ENCODE measurements around the gene KIF16B. TPM values are rescaled to one million over a fixed set of nuclear protein-coding genes. Genes with fewer than 3 reads are reported as not detected.
A peak's percentile ranks its signal among the peaks of the same experiment; 100 is the strongest.
"Not testable (repeated sequence)": the region's sequence is repeated elsewhere in the genome, so short reads cannot be mapped to it uniquely, and the experiment has no call there.

The KIF16B gene
- total RNA-seq, 2 experiments from 2014 or later: 7.5 to 8.7 TPM

DNA sequence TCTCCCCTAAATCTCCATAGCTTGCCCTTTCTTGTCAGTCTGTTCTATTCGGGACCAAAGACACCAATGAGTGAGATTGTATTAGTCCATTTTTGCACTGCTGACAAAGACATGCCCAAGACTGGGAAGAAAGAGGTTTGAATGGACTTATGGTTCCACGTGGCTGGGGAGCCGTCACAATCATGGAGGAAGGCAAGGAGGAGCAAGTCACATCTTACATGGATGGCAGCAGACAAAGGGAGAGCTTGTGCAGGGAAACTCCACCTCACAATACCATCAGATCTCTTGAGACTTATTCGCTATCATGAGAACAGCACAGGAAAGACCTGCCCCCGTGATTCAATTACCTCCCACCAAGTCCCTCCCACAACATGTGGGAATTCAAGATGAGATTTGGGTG lies 133.7 kb downstream of the KIF16B start:
- intact Hi-C loops (cut with DNase I, micrococcal nuclease); POLR2A ChIA-PET; H3K27ac Mint-ChIP-seq; CTCF ChIA-PET; DNase-seq; ATAC-seq; H3K4me1 Mint-ChIP-seq; H3K27me3 Mint-ChIP-seq; H3K4me3 Mint-ChIP-seq: not testable (repeated sequence)
- Mint-ChIP-seq H3K36me3 (ENCODE audit: low read depth) (peaks cover 20% of the 10 kb centered on the region), H3K9me3 (ENCODE audit: low read depth) (peaks cover 13% of the 10 kb centered on the region)

DNA sequence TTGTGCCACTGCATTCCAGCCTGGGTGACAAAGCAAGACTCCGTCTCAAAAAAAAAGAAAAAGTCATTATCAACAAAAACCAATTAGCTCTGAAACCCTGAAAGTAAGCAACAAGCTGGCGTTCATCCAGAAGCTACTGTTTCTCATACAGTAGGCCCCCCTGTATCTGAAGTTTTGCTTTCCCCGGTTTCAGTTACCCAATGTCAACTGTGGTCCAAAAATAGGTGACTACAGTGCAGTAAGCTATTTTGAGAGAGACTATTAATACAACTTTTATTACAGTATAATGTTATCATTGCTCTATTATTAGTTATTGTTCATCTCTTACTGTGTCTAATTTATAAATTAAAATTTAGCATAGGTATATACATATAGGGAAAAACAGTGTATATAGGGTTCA lies 135.1 kb downstream of the KIF16B start:
- no peak for DNase-seq
- Mint-ChIP-seq H3K27me3 (no peaks in the 10 kb centered on the region), H3K27ac (no peak overlapping the region), H3K4me1 (peaks cover 4% of the 10 kb centered on the region), H3K9me3 (ENCODE audit: low read depth) (peaks cover 13% of the 10 kb centered on the region), H3K36me3 (ENCODE audit: low read depth) (peaks cover 20% of the 10 kb centered on the region), H3K4me3 (no peak overlapping the region)
- no peak for ATAC-seq
- ChIA-PET CTCF (interaction anchor here (0.7 to 1.3 kb wide), 2 partner anchors 37 to 74 kb away, joined by 3 read pairs; no protein-coding TSS in a partner anchor), POLR2A (interaction anchor here (0.6 kb wide), 1 partner anchor 143 kb away, joined by 4 read pairs; no protein-coding TSS in a partner anchor)
- intact Hi-C loops (cut with DNase I, micrococcal nuclease): no loop called here

DNA sequence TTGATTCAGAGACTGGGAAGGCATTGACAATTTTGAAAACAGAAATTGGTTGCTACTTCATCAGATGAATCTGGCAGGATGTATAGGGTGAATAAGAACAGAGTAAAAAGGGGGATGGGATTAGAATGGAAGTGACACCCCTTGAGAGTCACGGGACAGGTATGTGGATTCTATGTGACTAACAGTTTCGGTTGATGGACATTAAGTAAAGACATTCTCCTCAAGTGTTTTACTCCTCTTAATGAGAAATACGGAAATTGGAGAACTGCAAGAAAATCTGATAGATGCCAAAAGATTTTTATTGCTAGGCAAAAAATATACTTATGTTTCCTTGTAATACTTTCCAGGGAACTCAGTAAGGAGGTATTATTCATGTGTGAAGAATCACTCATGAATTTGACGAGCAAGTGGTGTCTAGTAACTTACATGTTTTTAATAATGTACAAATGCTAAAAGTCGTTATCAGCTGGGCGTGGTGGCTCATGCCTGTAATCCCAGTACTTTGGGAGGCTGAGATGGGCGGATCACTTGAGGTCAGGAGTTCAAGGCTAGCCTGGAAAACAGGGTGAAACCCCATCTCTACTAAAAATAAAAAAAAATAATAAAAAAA lies 135.8 kb downstream of the KIF16B start:
- peaks cover 13% of the 10 kb centered on the region for H3K9me3 Mint-ChIP-seq (ENCODE audit: low read depth)
- no peak for DNase-seq
- ChIA-PET POLR2A (interaction anchor here (0.6 kb wide), 1 partner anchor 142 kb away, joined by 4 read pairs; no protein-coding TSS in a partner anchor), CTCF (interaction anchor here (1.3 kb wide), 1 partner anchor 75 kb away, joined by 3 read pairs; no protein-coding TSS in a partner anchor)
- intact Hi-C loops (cut with DNase I, micrococcal nuclease): no loop called here
- peaks cover 20% of the 10 kb centered on the region for H3K36me3 Mint-ChIP-seq (ENCODE audit: low read depth)
- no peak for ATAC-seq
- no peaks in the 10 kb centered on the region for H3K27me3 Mint-ChIP-seq
- H3K4me3 Mint-ChIP-seq: no peak overlapping the region
- H3K27ac Mint-ChIP-seq: no peak overlapping the region
- H3K4me1 Mint-ChIP-seq: peaks cover 4% of the 10 kb centered on the region

DNA sequence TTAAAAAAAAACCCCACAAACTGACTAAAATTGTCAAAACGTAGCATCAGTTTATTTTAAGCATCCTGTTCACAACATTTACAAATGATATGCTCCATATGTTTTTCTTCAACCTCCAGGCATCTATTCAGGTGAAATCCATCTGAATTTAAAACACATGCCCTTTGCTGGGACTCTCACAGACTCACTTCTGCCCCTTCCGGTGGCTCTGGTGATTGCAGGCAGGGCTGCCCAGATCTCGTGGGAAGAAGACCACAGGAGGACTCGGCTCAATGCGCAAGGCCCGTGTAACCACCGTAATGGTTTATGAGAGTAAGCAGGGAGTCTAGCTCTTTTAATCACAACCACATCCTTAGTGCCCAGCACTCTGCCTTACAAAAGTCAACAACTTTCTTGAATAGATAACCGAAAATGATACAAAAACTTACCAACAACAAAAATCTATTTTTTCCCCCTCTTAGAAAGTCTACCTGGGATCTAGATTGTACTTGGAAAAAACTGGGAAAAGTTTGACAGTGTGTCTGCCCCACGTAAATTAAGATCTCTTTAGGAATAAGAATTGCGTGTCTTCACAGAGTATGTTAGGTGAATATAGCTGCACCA lies 139.1 kb downstream of the KIF16B start:
- intact Hi-C loops (cut with DNase I, micrococcal nuclease): loop anchor here in 1 of 2 experiments (5.0 kb wide), 1 partner anchor 82 kb away; no protein-coding TSS in a partner anchor
- Mint-ChIP-seq H3K9me3 (ENCODE audit: low read depth) (peaks cover 7% of the 10 kb centered on the region), H3K4me1 (no peaks in the 10 kb centered on the region), H3K36me3 (ENCODE audit: low read depth) (peaks cover 16% of the 10 kb centered on the region), H3K27ac (no peak overlapping the region), H3K27me3 (no peaks in the 10 kb centered on the region), H3K4me3 (no peak overlapping the region)
- DNase-seq (peak; percentile 70), ATAC-seq (no peak)
- ChIA-PET POLR2A (no interaction called here), CTCF (interaction anchor here (0.6 to 1.3 kb wide), 2 partner anchors 14 to 457 kb away, joined by 3 to 4 read pairs; no protein-coding TSS in a partner anchor)

DNA sequence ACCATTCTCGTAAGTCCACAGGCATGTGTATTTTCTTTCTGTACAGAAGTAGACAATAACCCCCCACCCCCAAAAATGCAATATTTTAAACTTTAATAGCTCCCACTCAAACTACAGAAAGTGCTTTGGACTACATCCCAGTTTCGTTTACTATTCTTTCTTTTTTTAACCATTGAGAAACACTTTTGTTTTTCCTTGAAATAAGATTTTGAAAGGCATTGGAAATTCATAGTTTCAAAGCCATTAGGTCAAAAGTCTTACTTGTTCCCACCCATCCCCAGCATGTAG lies 140.0 kb downstream of the KIF16B start:
- H3K9me3 Mint-ChIP-seq (ENCODE audit: low read depth): peaks cover 2% of the 10 kb centered on the region
- intact Hi-C loops (cut with DNase I, micrococcal nuclease): loop anchor here in 1 of 2 experiments (5.0 kb wide), 1 partner anchor 81 kb away; no protein-coding TSS in a partner anchor
- no peak overlapping the region for H3K27ac Mint-ChIP-seq
- ChIA-PET CTCF (interaction anchor here (0.7 kb wide), 1 partner anchor 33 kb away, joined by 4 read pairs; no protein-coding TSS in a partner anchor), POLR2A (no interaction called here)
- H3K36me3 Mint-ChIP-seq (ENCODE audit: low read depth): peaks cover 13% of the 10 kb centered on the region
- H3K4me1 Mint-ChIP-seq: no peaks in the 10 kb centered on the region
- no peak for DNase-seq
- H3K27me3 Mint-ChIP-seq: no peaks in the 10 kb centered on the region
- H3K4me3 Mint-ChIP-seq: no peak overlapping the region
- ATAC-seq: no peak

DNA sequence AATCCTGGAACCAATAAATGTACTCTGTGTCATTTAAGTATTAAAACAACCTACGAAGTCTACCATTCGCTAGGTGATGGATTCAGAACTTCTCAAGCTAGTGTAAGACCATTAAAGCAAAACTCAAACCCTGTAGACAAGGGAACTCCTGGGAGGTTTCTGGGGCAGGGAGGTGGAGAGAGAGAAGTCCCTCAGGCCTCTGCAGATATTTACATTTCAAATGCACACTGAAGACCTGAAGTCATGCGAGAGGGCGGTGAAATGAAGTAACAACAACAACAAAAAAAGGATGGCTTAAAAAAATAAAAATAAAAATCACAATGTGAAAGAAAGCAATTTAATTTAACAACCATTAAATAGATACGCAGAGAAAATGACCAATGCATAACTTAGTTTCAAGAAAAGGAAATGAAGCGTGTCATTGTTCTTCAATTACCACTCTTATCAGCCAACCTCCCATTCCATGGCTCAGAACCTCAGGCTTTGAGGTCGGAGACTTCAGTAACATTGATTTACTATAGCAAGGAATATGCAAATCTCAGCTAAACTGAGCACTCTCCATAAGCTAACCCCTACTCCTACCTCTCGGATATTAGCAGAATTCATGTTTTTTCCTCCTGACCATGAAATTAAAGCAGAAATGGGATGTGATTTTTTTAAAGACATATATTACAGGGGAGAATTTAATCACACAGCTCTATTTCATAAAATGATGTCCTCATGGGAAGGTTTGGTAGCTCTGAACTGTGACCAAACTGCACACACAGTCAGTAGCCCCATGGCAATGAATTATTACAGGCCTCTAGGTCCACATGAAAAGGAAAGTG lies 140.6 kb downstream of the KIF16B start:
- ChIA-PET POLR2A (no interaction called here), CTCF (interaction anchor here (0.7 kb wide), 1 partner anchor 33 kb away, joined by 4 read pairs; no protein-coding TSS in a partner anchor)
- Mint-ChIP-seq H3K27ac (no peak overlapping the region), H3K27me3 (no peaks in the 10 kb centered on the region), H3K4me3 (no peak overlapping the region), H3K4me1 (no peaks in the 10 kb centered on the region), H3K36me3 (ENCODE audit: low read depth) (peaks cover 18% of the 10 kb centered on the region), H3K9me3 (ENCODE audit: low read depth) (peaks cover 2% of the 10 kb centered on the region)
- intact Hi-C loops (cut with DNase I, micrococcal nuclease): loop anchor here in 1 of 2 experiments (5.0 kb wide), 1 partner anchor 80 kb away; no protein-coding TSS in a partner anchor
- DNase-seq (no peak), ATAC-seq (no peak)

DNA sequence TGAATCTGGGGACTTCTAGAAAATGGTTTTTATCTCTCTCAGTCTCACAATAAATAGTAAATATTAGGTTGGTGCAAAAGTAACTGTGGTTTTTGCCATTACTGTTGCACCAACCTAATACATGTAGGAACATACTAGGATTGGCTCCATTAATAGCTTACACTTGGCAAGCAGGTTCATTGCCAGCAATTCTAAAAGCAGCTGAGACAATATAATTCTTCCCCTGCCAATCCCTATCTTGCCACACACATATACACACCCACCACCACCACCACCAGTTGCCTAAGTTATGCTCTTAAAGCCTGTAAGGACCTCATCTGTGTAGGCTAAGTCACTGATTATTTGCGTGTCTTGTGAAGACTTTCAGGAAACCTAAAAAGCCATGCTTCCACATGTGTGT lies 145.1 kb downstream of the KIF16B start:
- Mint-ChIP-seq H3K36me3 (ENCODE audit: low read depth) (peaks cover 54% of the 10 kb centered on the region), H3K27ac (no peak overlapping the region), H3K4me1 (no peaks in the 10 kb centered on the region), H3K4me3 (no peak overlapping the region), H3K9me3 (ENCODE audit: low read depth) (no peaks in the 10 kb centered on the region), H3K27me3 (no peaks in the 10 kb centered on the region)
- ATAC-seq: no peak
- intact Hi-C loops (cut with DNase I, micrococcal nuclease): no loop called here
- CTCF ChIA-PET: no interaction called here
- no peak for DNase-seq
- POLR2A ChIA-PET: no interaction called here

DNA sequence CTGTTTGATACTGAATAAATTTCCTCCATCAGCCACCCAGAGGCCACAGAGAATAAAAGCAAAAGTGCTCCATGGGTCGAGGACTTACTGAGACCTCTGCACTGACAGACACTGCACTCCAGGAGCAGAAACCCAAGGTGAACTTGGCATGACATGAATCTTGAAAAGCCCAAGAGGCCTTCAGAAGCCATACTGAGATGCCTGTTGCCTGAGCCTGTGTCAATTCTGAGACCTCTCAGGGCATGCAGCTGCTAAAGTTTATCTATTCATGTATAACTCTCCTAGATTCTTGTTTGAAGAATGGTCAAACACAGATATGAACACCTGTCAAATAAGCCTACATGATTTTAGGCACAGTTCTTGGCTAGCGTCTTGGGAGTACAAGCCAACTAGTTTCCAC lies 145.7 kb downstream of the KIF16B start:
- no peaks in the 10 kb centered on the region for H3K27me3 Mint-ChIP-seq
- no peak overlapping the region for H3K27ac Mint-ChIP-seq
- H3K4me1 Mint-ChIP-seq: no peaks in the 10 kb centered on the region
- intact Hi-C loops (cut with DNase I, micrococcal nuclease): no loop called here
- CTCF ChIA-PET: no interaction called here
- POLR2A ChIA-PET: no interaction called here
- H3K36me3 Mint-ChIP-seq (ENCODE audit: low read depth): peaks cover 57% of the 10 kb centered on the region
- H3K4me3 Mint-ChIP-seq: no peak overlapping the region
- DNase-seq (no peak), ATAC-seq (no peak)
- peaks cover 2% of the 10 kb centered on the region for H3K9me3 Mint-ChIP-seq (ENCODE audit: low read depth)

DNA sequence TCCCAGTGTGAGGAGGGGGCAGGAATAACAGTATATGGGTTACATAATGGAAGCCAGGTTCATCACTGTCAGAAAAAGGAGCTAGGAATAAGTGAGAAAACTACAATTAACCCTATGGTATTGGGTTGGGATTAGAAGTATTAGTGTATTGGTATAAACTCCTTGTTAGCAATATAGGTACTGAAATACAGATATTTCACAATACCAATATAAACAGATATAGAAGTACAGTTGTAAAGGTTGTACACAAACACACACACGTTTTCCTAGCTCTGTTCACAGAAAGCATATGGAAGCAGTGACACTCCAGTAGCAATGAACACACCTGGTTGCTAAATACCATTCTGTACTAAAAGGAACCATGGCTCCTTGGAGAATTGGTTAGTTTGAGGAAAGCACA lies 148.5 kb downstream of the KIF16B start:
- Mint-ChIP-seq H3K27ac (no peak overlapping the region), H3K4me1 (no peaks in the 10 kb centered on the region), H3K36me3 (ENCODE audit: low read depth) (peaks cover 51% of the 10 kb centered on the region), H3K9me3 (ENCODE audit: low read depth) (peaks cover 2% of the 10 kb centered on the region), H3K4me3 (no peak overlapping the region), H3K27me3 (no peaks in the 10 kb centered on the region)
- intact Hi-C loops (cut with DNase I, micrococcal nuclease): no loop called here
- ATAC-seq (no peak), DNase-seq (no peak)
- POLR2A ChIA-PET: no interaction called here
- CTCF ChIA-PET: no interaction called here

DNA sequence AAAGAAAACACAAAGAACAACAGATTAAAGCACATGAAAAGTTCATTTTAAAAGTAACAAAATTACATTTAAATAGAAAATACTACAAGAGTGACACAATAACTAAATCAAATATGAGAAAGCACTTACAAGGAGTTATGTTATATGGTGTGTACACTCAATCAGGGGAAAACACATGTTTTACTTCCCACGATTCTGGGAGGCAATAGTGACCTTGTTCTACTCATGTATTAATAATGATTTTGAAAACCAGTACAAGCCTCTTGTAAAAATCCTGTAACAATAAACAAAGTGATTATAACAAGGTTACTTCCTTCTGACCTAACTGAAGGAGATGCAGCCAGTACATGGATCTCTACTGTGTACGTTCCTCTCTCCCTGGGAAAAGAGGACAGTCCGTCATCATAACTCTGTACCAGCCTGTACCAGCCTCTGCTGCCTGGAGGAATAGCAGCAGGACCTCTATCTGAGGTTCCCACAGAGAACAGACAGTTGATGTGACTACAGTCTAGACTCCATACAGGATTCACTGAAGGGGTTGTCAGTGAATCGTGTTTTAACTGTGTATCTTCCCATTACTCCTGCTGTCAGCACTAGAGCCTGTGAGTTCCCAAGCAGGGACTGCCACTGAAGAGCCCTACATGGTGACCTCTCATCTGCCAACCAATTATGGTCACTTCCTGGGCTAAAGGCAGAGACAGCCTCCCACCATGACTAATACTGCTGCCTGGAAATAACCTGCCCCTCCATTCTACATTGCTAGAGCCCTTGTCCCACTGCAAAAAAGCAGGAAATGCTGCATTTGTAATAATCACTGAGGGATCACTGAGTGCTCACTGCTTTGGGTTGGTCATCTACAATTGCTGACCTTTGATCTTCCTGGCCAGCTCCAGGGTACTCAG lies 149.7 kb downstream of the KIF16B start:
- Mint-ChIP-seq H3K27ac (no peak overlapping the region), H3K4me1 (no peaks in the 10 kb centered on the region), H3K4me3 (no peak overlapping the region), H3K9me3 (ENCODE audit: low read depth) (peaks cover 2% of the 10 kb centered on the region), H3K36me3 (ENCODE audit: low read depth) (peaks cover 57% of the 10 kb centered on the region), H3K27me3 (no peaks in the 10 kb centered on the region)
- intact Hi-C loops (cut with DNase I, micrococcal nuclease): no loop called here
- DNase-seq (no peak), ATAC-seq (no peak)
- ChIA-PET POLR2A (no interaction called here), CTCF (no interaction called here)

DNA sequence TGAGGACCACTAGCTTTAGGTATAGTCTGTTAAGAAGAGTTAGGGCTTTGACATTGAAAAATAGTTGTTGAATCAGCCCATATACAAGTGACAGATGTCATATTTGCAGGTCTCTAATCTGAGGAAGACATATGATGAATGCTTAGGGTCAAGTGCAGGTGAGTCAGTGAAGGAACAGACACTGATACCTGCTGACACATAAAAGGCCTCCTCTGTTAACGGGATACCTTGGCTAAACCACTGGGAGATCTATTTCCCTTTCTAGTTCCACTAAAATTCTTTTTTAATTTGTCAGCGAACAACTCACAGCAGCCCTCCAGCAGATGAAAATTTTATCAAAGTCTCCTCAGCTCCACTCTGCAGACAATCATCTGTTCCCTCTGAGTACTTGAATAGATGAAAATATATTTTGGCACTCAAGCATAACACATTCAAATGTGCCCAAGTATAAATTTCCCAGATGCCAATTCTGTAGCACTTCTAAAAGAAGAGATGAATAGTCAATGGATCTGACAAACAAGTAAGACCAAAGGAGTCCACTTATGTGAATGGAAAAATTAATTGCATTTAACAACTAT lies 154.0 kb downstream of the KIF16B start:
- no peak overlapping the region for H3K27ac Mint-ChIP-seq
- H3K36me3 Mint-ChIP-seq (ENCODE audit: low read depth): peaks cover 36% of the 10 kb centered on the region
- no peaks in the 10 kb centered on the region for H3K4me1 Mint-ChIP-seq
- intact Hi-C loops (cut with DNase I, micrococcal nuclease): no loop called here
- H3K4me3 Mint-ChIP-seq: no peak overlapping the region
- ATAC-seq (no peak), DNase-seq (no peak)
- no peaks in the 10 kb centered on the region for H3K27me3 Mint-ChIP-seq
- ChIA-PET CTCF (interaction anchor here (0.5 kb wide), 1 partner anchor 1119 kb away, joined by 3 read pairs; no protein-coding TSS in a partner anchor), POLR2A (no interaction called here)
- peaks cover 2% of the 10 kb centered on the region for H3K9me3 Mint-ChIP-seq (ENCODE audit: low read depth)

Measured in activated CD4-positive, alpha-beta T cell treated with anti-CD3 and anti-CD28 coated beads for 36 hours (primary cell).